HepG2 (cell line): ENCODE measurements around the gene TRIO. TPM values are rescaled to one million over a fixed set of nuclear protein-coding genes. Genes with fewer than 3 reads are reported as not detected.

Experiments used
- ARID3A ChIP-seq: IDR thresholded peaks from 2 replicates; pipeline ENCODE4 v1.6.1; 2012; ENCODE audit warnings: low read depth, low read length, improper control_type of control experiment
- ZFY ChIP-seq: sonication (generic); formaldehyde crosslinking; IDR thresholded peaks from 2 replicates; pipeline ENCODE4 v1.4.0; 2020; ENCODE audit warnings: missing genetic modification reagents
- ZMAT3 ChIP-seq: sonication (generic); formaldehyde crosslinking; conservative IDR thresholded peaks from 2 replicates; pipeline ENCODE4 v1.7.0; 2021; ENCODE audit warnings: missing genetic modification reagents
- polyA plus RNA-seq, 8 experiments: library from polyadenylated mRNA; depleted of rRNA in 3 of 8; stranded (reverse) in 7 of 8; unstranded in 1 of 8; fragments of >200 nt; fragmentation: Illumina TruSeq in 4 of 8; extraction: Trizol in 4 of 8; gene quantifications; 2 replicates each; pipeline versions ENCODE4 v1.2.1 to v1.2.3, GENCODE V29; 2011 to 2016; ENCODE audit warnings: low read depth in 4 of 8, missing spikeins in 1 of 8, mixed read lengths in 1 of 8; ENCODE audit not compliant: insufficient read depth in 1 of 8
- total RNA-seq, 5 experiments: library from RNA; depleted of rRNA; stranded (reverse); fragments of >200 nt; fragmentation: Illumina TruSeq; extraction: Trizol; gene quantifications; 2 replicates each; pipeline ENCODE4 v1.2.3, GENCODE V29; 2016; ENCODE audit warnings: low read depth in 1 of 5
- TF ChIP-seq, protein P1 (sequence below): sonication (generic); formaldehyde crosslinking; IDR thresholded peaks from 2 replicates; pipeline ENCODE4 v1.4.0; 2020; ENCODE audit warnings: mild to moderate bottlenecking, missing genetic modification reagents

TRIO gene
- total and polyA plus RNA-seq, 2 of the 13 experiments (the other 11 are each of a cell fraction or from before 2014, with no cell fraction given): 45.2 to 45.9 TPM

DNA sequence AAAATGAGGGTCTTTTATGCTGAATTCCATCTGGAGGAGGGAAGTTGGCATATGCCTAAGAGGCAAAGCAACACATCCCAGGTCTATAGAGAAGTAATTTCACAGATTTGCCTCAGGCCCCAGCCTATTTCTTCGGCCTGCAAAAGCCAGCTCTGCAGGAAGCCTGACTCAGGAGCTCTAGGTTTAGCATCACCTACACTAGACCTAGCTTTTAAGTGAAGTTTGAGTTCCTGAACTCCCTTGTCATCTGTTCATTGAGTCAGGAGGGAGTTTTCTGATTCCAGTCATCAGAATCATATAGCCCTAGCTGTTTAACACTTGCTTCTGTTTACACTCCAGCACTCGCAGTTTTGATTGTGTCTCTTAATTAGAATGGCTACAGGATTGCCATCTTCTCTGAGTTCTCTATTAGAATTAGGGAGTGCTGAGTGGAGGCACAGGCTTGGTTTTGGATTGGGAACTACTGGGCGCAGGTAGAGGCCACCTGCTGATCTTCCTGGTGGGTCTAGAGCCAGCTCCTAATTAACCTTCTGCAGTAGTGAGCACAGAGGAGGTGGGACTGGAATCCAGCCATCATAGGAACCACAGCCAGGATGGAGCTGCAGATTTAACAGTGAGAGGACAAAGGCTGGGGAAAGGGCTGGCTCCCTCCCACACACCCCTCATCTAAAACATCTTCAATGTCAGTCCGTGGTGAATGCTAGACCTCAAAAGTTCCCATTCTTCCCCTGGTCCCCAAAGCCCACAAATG, 179.5 kb downstream of the TRIO start (continued):
- TF ChIP-seq, protein P1, sequence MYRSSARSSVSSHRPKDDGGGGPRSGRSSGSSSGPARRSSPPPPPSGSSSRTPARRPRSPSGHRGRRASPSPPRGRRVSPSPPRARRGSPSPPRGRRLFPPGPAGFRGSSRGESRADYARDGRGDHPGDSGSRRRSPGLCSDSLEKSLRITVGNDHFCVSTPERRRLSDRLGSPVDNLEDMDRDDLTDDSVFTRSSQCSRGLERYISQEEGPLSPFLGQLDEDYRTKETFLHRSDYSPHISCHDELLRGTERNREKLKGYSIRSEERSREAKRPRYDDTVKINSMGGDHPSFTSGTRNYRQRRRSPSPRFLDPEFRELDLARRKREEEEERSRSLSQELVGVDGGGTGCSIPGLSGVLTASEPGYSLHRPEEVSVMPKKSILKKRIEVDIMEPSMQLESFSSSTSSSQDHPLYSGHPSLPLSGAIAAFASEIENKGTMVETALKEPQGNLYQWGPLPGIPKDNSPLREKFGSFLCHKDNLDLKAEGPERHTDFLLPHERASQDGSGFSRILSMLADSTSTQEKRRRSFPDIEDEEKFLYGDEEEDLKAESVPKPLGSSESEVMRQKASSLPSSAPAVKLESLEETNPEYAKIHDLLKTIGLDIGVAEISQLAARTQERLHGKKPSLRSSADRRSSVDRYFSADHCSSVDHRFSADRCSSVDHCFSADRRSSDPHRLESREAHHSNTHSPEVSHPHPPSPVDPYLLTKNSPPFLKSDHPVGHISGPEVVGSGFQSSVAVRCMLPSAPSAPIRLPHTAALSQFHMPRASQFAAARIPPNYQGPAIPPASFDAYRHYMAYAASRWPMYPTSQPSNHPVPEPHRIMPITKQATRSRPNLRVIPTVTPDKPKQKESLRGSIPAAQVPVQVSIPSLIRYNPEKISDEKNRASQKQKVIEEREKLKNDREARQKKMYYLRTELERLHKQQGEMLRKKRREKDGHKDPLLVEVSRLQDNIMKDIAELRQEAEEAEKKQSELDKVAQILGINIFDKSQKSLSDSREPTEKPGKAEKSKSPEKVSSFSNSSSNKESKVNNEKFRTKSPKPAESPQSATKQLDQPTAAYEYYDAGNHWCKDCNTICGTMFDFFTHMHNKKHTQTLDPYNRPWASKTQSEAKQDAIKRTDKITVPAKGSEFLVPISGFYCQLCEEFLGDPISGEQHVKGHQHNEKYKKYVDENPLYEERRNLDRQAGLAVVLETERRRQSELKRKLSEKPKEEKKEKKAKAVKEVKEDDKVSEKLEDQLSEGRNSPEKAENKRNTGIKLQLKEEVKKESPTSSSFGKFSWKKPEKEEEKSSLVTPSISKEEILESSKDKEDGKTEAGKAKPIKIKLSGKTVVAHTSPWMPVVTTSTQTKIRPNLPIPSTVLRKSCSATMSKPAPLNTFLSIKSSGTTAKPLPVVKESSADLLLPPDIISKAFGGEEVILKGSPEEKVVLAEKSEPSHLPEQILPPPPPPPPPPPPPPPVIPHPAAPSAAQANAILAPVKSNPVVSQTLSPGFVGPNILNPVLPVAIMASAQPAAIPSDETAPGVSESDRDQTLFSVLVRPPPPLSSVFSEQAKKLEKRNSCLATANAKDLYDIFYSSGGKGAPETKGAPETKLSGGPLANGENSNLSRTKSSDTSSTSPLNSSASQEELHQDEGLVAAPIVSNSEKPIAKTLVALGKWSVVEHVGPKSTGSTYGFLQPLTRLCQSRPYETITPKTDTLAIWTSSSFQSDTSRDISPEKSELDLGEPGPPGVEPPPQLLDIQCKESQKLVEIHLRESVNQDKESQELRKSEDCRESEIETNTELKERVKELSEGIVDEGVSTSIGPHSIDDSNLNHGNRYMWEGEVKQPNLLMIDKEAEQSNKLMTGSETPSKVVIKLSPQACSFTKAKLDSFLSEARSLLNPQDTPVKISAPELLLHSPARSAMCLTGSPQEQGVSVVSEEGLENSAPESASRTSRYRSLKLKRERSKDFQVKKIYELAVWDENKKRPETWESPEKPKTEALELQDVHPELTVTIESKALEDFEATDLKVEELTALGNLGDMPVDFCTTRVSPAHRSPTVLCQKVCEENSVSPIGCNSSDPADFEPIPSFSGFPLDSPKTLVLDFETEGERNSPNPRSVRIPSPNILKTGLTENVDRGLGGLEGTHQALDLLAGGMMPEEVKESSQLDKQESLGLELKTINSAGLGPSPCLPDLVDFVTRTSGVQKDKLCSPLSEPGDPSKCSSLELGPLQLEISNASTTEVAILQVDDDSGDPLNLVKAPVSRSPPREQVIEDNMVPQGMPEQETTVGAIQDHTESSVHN: no peak
- TF ChIP-seq ZFY (no peak), ZMAT3 (no peak), ARID3A (no peak)
